GM19238 (cell line): ENCODE measurements around the gene MAP3K20.
"Not testable (repeated sequence)": the region's sequence is repeated elsewhere in the genome, so short reads cannot be mapped to it uniquely, and the experiment has no call there.

Experiments used
- DNase-seq: peaks from one replicate; pipeline ENCODE4 v3.0.0; 2011; ENCODE audit warnings: low spot score; ENCODE audit not compliant: insufficient read length

The MAP3K20 gene

GRCh38 chr2:173157676-173158293 is 82.1 kb downstream of the MAP3K20 start:
- no peak for DNase-seq

GRCh38 chr2:173159791-173160463 is 84.3 kb downstream of the MAP3K20 start:
- no peak for DNase-seq

- DNase-seq = no peak
Measured at GRCh38 chr2:173160618-173161017, 85.0 kb downstream of the MAP3K20 start.

- no peak for DNase-seq
Measured at GRCh38 chr2:173161040-173161439, 85.4 kb downstream of the MAP3K20 start.

- DNase-seq = no peak
Measured at GRCh38 chr2:173161507-173161906, 85.9 kb downstream of the MAP3K20 start.

GRCh38 chr2:173163357-173163756 is 87.7 kb downstream of the MAP3K20 start:
- DNase-seq = not testable (repeated sequence)

- DNase-seq = no peak
Measured at GRCh38 chr2:173164396-173164795, 88.8 kb downstream of the MAP3K20 start.

- DNase-seq = no peak
Measured at GRCh38 chr2:173165443-173166238, 90.0 kb downstream of the MAP3K20 start.

GRCh38 chr2:173171321-173171720 is 95.7 kb downstream of the MAP3K20 start:
- no peak for DNase-seq

- DNase-seq = no peak
Measured at GRCh38 chr2:173171924-173172643, 96.4 kb downstream of the MAP3K20 start.

- not testable (repeated sequence) for DNase-seq
Measured at GRCh38 chr2:173174339-173174738, 98.7 kb downstream of the MAP3K20 start.

- no peak for DNase-seq
Measured at GRCh38 chr2:173175222-173175621, 99.6 kb downstream of the MAP3K20 start.

GRCh38 chr2:173181982-173182381 is 106.3 kb downstream of the MAP3K20 start:
- DNase-seq = no peak

GRCh38 chr2:173184031-173185004 is 108.7 kb downstream of the MAP3K20 start:
- DNase-seq = no peak

GRCh38 chr2:173185437-173185836 is 109.8 kb downstream of the MAP3K20 start:
- DNase-seq = no peak

GRCh38 chr2:173187941-173188788 is 112.5 kb downstream of the MAP3K20 start:
- no peak for DNase-seq

GRCh38 chr2:173191601-173192000 is 116.0 kb downstream of the MAP3K20 start:
- DNase-seq = no peak

- DNase-seq = no peak
Measured at GRCh38 chr2:173192071-173192470, 116.4 kb downstream of the MAP3K20 start.

- no peak for DNase-seq
Measured at GRCh38 chr2:173193925-173194324, 118.3 kb downstream of the MAP3K20 start.

GRCh38 chr2:173195100-173195499 is 119.5 kb downstream of the MAP3K20 start:
- no peak for DNase-seq
